GM23338 (cell line): ENCODE data around the gene KRTAP1-4. TPM values are rescaled to one million over a fixed set of nuclear protein-coding genes. Genes with fewer than 3 reads are reported as not detected.
"Not testable (repeated sequence)": the region's sequence is repeated elsewhere in the genome, so short reads cannot be mapped to it uniquely, and the experiment has no call there.

Experiments used
- ATAC-seq: fragments of 200-7000 bp; cut with Tn5 transposase; 3 replicates; pipeline ENCODE4 v1.9.1; 2020
- DNase-seq: peaks from one replicate; pipeline ENCODE4 v3.0.0-alpha.2; 2015; ENCODE audit warnings: low spot score
- H2AFZ ChIP-seq: fragments of 200-600 bp; sonication (generic); 2 replicates; pipeline ENCODE4 v1.8.0; 2016; ENCODE audit warnings: antibody characterized with exemption, mild to moderate bottlenecking, moderate library complexity
- H3F3A ChIP-seq: fragments of 200-600 bp; sonication (generic); replicated peaks from 2 replicates; pipeline ENCODE4 v1.8.0; 2017; ENCODE audit warnings: antibody characterized with exemption, mixed run types, low read depth
- H3K27ac ChIP-seq: fragments of 200-600 bp; sonication (generic); 2 replicates; pipeline ENCODE4 v1.6.1; 2016; ENCODE audit warnings: low read depth
- H3K27me3 ChIP-seq: fragments of 200-600 bp; sonication (generic); 2 replicates; pipeline ENCODE4 v1.8.0; 2016; ENCODE audit warnings: mild to moderate bottlenecking, mixed run types, moderate library complexity; ENCODE audit not compliant: insufficient read depth
- H3K36me3 ChIP-seq: fragments of 200-600 bp; sonication (generic); 2 replicates; pipeline ENCODE4 v1.8.0; 2016; ENCODE audit warnings: mild to moderate bottlenecking; ENCODE audit not compliant: insufficient read depth
- H3K4me1 ChIP-seq: fragments of 200-600 bp; sonication (generic); 2 replicates; pipeline ENCODE4 v1.8.0; 2016; ENCODE audit warnings: mild to moderate bottlenecking, moderate library complexity; ENCODE audit not compliant: insufficient read depth
- H3K4me2 ChIP-seq: fragments of 200-600 bp; sonication (generic); 2 replicates; pipeline ENCODE4 v1.7.1; 2017; ENCODE audit warnings: mixed run types
- H3K4me3 ChIP-seq: fragments of 200-600 bp; sonication (generic); 2 replicates; pipeline ENCODE4 v1.6.1; 2016; ENCODE audit warnings: mixed run types
- H3K79me2 ChIP-seq: fragments of 200-600 bp; sonication (generic); replicated peaks from 2 replicates; pipeline ENCODE4 v1.8.0; 2017; ENCODE audit warnings: mild to moderate bottlenecking; ENCODE audit not compliant: insufficient read depth
- H3K9me2 ChIP-seq: fragments of 200-600 bp; sonication (generic); 2 replicates; pipeline ENCODE4 v1.8.0; 2017; ENCODE audit not compliant: insufficient read depth
- H4K20me1 ChIP-seq: fragments of 200-600 bp; sonication (generic); replicated peaks from 2 replicates; pipeline ENCODE4 v1.8.0; 2017; ENCODE audit warnings: mild to moderate bottlenecking; ENCODE audit not compliant: insufficient read depth
- H3K27ac Mint-ChIP-seq: 2 replicates; pipeline ENCODE4 v1.8.0; 2020; ENCODE audit warnings: inconsistent platforms, mild to moderate bottlenecking, moderate library complexity, mixed read lengths
- H3K27me3 Mint-ChIP-seq: 3 replicates; pipeline ENCODE4 v1.8.0; 2022; ENCODE audit warnings: low read depth, mild to moderate bottlenecking, moderate library complexity, mixed read lengths, inconsistent platforms; ENCODE audit not compliant: insufficient read depth, poor library complexity
- H3K36me3 Mint-ChIP-seq: 3 replicates; pipeline ENCODE4 v1.8.0; 2021; ENCODE audit warnings: low read depth, mild to moderate bottlenecking, inconsistent platforms, moderate library complexity, mixed read lengths
- H3K4me1 Mint-ChIP-seq: 3 replicates; pipeline ENCODE4 v1.8.0; 2020; ENCODE audit warnings: mild to moderate bottlenecking, inconsistent platforms, mixed read lengths
- H3K4me3 Mint-ChIP-seq: 3 replicates; pipeline ENCODE4 v1.8.0; 2021; ENCODE audit warnings: moderate library complexity, mild to moderate bottlenecking, inconsistent platforms, mixed read lengths
- H3K9me3 Mint-ChIP-seq: 3 replicates; pipeline ENCODE4 v1.8.0; 2020; ENCODE audit warnings: moderate library complexity, mild to moderate bottlenecking, inconsistent platforms, mixed read lengths
- polyA plus RNA-seq: library from polyadenylated mRNA; unstranded; fragments of >200 nt; fragmentation: Nextera tagmentation; extraction: Ambion mirVana; gene quantifications from 2 replicates; pipeline ENCODE4 v1.2.1, GENCODE V29; 2016
- total RNA-seq: library from RNA; depleted of rRNA; stranded (reverse); fragments of >200 nt; shearing (Covaris generic); gene quantifications from 2 replicates; pipeline ENCODE4 v1.2.3, GENCODE V29; 2014
- TF ChIP-seq, protein P1 (sequence below): fragments of 250-450 bp; sonication (Bioruptor Pico); IDR thresholded peaks from 2 replicates; pipeline ENCODE4 v1.5.0; 2020; ENCODE audit warnings: mild to moderate bottlenecking, moderate library complexity
- TF ChIP-seq, protein P2 (sequence below), 2 experiments: fragments of 200-600 bp in 1 of 2; sonication (generic) in 1 of 2; conservative IDR thresholded peaks; 2 replicates each; pipeline versions ENCODE4 v1.5.1 to v1.6.1; 2016 to 2017; ENCODE audit warnings: antibody characterized with exemption in 2 of 2, low read depth in 2 of 2, mild to moderate bottlenecking in 2 of 2, moderate library complexity in 1 of 2

The KRTAP1-4 gene
- total and polyA plus RNA-seq, 2 experiments from 2014 or later = not detected

DNA sequence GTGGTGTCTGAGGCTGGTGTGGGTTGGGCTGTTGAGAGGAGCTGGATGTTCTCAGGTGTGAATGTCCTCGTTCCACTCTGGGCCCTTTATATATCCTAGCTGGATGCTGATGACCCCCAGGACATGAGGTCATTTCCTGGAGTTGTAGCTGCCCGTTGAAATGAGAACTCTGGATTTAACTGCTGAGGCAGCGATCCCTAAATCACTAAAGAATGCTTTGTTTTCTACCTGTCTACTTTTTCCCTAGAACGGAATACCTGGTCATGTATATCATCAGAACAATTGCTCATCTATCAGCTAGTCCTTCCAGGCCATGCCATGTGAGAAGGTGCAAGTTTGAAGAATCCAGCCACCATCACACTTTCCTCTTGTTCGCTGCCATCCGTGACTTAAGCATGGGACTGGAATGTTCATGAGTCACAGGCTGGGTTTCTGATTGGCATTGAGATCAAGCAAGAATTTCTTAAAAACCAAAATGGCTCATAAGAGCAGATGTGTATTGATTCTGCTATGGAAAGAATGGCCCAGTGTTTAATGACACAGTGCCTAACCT lies 30.1 kb upstream of the KRTAP1-4 start, which contains the start of gene KRTAP2-3 (continued):
- TF ChIP-seq, protein P1, sequence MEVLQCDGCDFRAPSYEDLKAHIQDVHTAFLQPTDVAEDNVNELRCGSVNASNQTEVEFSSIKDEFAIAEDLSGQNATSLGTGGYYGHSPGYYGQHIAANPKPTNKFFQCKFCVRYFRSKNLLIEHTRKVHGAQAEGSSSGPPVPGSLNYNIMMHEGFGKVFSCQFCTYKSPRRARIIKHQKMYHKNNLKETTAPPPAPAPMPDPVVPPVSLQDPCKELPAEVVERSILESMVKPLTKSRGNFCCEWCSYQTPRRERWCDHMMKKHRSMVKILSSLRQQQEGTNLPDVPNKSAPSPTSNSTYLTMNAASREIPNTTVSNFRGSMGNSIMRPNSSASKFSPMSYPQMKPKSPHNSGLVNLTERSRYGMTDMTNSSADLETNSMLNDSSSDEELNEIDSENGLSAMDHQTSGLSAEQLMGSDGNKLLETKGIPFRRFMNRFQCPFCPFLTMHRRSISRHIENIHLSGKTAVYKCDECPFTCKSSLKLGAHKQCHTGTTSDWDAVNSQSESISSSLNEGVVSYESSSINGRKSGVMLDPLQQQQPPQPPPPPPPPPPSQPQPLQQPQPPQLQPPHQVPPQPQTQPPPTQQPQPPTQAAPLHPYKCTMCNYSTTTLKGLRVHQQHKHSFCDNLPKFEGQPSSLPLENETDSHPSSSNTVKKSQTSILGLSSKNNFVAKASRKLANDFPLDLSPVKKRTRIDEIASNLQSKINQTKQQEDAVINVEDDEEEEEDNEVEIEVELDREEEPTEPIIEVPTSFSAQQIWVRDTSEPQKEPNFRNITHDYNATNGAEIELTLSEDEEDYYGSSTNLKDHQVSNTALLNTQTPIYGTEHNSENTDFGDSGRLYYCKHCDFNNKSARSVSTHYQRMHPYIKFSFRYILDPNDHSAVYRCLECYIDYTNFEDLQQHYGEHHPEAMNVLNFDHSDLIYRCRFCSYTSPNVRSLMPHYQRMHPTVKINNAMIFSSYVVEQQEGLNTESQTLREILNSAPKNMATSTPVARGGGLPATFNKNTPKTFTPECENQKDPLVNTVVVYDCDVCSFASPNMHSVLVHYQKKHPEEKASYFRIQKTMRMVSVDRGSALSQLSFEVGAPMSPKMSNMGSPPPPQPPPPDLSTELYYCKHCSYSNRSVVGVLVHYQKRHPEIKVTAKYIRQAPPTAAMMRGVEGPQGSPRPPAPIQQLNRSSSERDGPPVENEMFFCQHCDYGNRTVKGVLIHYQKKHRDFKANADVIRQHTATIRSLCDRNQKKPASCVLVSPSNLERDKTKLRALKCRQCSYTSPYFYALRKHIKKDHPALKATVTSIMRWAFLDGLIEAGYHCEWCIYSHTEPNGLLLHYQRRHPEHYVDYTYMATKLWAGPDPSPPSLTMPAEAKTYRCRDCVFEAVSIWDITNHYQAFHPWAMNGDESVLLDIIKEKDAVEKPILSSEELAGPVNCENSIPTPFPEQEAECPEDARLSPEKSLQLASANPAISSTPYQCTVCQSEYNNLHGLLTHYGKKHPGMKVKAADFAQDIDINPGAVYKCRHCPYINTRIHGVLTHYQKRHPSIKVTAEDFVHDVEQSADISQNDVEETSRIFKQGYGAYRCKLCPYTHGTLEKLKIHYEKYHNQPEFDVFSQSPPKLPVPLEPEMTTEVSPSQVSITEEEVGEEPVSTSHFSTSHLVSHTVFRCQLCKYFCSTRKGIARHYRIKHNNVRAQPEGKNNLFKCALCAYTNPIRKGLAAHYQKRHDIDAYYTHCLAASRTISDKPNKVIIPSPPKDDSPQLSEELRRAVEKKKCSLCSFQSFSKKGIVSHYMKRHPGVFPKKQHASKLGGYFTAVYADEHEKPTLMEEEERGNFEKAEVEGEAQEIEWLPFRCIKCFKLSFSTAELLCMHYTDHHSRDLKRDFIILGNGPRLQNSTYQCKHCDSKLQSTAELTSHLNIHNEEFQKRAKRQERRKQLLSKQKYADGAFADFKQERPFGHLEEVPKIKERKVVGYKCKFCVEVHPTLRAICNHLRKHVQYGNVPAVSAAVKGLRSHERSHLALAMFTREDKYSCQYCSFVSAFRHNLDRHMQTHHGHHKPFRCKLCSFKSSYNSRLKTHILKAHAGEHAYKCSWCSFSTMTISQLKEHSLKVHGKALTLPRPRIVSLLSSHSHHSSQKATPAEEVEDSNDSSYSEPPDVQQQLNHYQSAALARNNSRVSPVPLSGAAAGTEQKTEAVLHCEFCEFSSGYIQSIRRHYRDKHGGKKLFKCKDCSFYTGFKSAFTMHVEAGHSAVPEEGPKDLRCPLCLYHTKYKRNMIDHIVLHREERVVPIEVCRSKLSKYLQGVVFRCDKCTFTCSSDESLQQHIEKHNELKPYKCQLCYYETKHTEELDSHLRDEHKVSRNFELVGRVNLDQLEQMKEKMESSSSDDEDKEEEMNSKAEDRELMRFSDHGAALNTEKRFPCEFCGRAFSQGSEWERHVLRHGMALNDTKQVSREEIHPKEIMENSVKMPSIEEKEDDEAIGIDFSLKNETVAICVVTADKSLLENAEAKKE (CRISPR knock-in tag) = no peak

- not testable (repeated sequence) for H3K9me2 ChIP-seq, H3K4me3 ChIP-seq, H3K4me1 Mint-ChIP-seq, H3K36me3 ChIP-seq, H3K4me2 ChIP-seq, H3K79me2 ChIP-seq, H3K27me3 ChIP-seq, H3K27ac Mint-ChIP-seq, H3F3A ChIP-seq, H3K4me1 ChIP-seq, H4K20me1 ChIP-seq, H3K27ac ChIP-seq, H3K4me3 Mint-ChIP-seq, H3K9me3 Mint-ChIP-seq, H3K27me3 Mint-ChIP-seq, H3K36me3 Mint-ChIP-seq
- ATAC-seq = peak; percentile 69
- H2AFZ ChIP-seq = 0 out of 2 replicates have a peak overlapping the region, but pooled peaks have one; percentile 69
- peak; percentile 12 for DNase-seq
- TF ChIP-seq, protein P2, sequence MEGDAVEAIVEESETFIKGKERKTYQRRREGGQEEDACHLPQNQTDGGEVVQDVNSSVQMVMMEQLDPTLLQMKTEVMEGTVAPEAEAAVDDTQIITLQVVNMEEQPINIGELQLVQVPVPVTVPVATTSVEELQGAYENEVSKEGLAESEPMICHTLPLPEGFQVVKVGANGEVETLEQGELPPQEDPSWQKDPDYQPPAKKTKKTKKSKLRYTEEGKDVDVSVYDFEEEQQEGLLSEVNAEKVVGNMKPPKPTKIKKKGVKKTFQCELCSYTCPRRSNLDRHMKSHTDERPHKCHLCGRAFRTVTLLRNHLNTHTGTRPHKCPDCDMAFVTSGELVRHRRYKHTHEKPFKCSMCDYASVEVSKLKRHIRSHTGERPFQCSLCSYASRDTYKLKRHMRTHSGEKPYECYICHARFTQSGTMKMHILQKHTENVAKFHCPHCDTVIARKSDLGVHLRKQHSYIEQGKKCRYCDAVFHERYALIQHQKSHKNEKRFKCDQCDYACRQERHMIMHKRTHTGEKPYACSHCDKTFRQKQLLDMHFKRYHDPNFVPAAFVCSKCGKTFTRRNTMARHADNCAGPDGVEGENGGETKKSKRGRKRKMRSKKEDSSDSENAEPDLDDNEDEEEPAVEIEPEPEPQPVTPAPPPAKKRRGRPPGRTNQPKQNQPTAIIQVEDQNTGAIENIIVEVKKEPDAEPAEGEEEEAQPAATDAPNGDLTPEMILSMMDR (conservative IDR thresholded peaks at IDR 0.05; ENCODE audit: low read depth in 2 of 2) = 0 out of 4 replicates have a peak, but pooled peaks of 1 of the 2 experiments have one; percentile 4
These were observed 29.5 kb upstream of the KRTAP1-4 start for GRCh38 chr17:41059276-41060051.
